Suprapubic skin (tissue), 4 donors: Measurements from ENCODE around the gene RPS10. TPM values are rescaled to one million over a fixed set of nuclear protein-coding genes. Genes with fewer than 3 reads are reported as not detected.

Experiments
- DNase-seq, 2 donors: peaks; one replicate each; pipeline ENCODE4 v3.0.0-alpha.2; 2019; ENCODE audit warnings: low spot score in 2 of 2
- H3K27ac ChIP-seq: fragments of 200-600 bp; sonication (generic); one replicate; pipeline ENCODE4 v1.5.1; 2019
- H3K27me3 ChIP-seq: fragments of 200-600 bp; sonication (generic); one replicate; pipeline ENCODE4 v1.5.1; 2019
- H3K36me3 ChIP-seq: fragments of 200-600 bp; sonication (generic); one replicate; pipeline ENCODE4 v1.5.1; 2019
- H3K4me1 ChIP-seq: fragments of 200-600 bp; sonication (generic); one replicate; pipeline ENCODE4 v1.5.1; 2019
- H3K4me3 ChIP-seq: fragments of 200-600 bp; sonication (generic); one replicate; pipeline ENCODE4 v1.5.1; 2019; ENCODE audit warnings: mild to moderate bottlenecking
- H3K9me3 ChIP-seq: fragments of 200-600 bp; sonication (generic); one replicate; pipeline ENCODE4 v1.5.1; 2019
- EP300 ChIP-seq: sonication (generic); formaldehyde crosslinking; IDR thresholded peaks from one replicate; pipeline ENCODE4 v1.6.1; 2017; ENCODE audit warnings: antibody characterized with exemption
- POLR2A ChIP-seq, 2 donors: fragments of 450-650 bp; IDR thresholded peaks; one replicate each; pipeline ENCODE4 v1.6.1; 2017; ENCODE audit warnings: antibody characterized with exemption in 2 of 2, mild to moderate bottlenecking in 2 of 2, moderate library complexity in 2 of 2
- POLR2AphosphoS5 ChIP-seq, 3 donors: sonication (generic); formaldehyde crosslinking; IDR thresholded peaks; one replicate each; pipeline ENCODE4 v1.6.1; 2017; ENCODE audit warnings: antibody characterized with exemption in 3 of 3
- WGBS: methylation state at CpG from one replicate; pipeline ENCODE4 v1.1.5; 2018; 5-methylcytosine and 5-hydroxymethylcytosine counted together
- total RNA-seq, 4 donors: library from RNA; depleted of rRNA; stranded (reverse); fragments of >200 nt; gene quantifications; one replicate each; pipeline ENCODE4 v1.1.0, GENCODE V29; 2016
- TF ChIP-seq, protein P1 (sequence below), 2 donors: fragments of 200-600 bp in 1 of 2; fragments of 450-650 bp in 1 of 2; sonication (generic) in 1 of 2; IDR thresholded peaks; one replicate each; pipeline ENCODE4 v1.5.1; 2016 to 2019; ENCODE audit warnings: antibody characterized with exemption in 2 of 2, mild to moderate bottlenecking in 1 of 2, moderate library complexity in 1 of 2

RPS10 gene
- total RNA-seq, 4 donors from 2014 or later, result 1,674 to 3,777 (median 3,332) TPM

GRCh38 chr6:34390531-34391472, 35.1 kb downstream of the RPS10 start:
- H3K36me3 ChIP-seq, result no peaks in the 10 kb centered on the region
- peak in 1 of 2 donors; percentile 66 for DNase-seq
- peaks cover 37% of the 10 kb centered on the region for H3K4me1 ChIP-seq
- H3K27ac ChIP-seq, result peak overlapping the region; percentile 89
- H3K4me3 ChIP-seq, result peak overlapping the region; percentile 73
- no peak for TF ChIP-seq EP300
- TF ChIP-seq, protein P1, sequence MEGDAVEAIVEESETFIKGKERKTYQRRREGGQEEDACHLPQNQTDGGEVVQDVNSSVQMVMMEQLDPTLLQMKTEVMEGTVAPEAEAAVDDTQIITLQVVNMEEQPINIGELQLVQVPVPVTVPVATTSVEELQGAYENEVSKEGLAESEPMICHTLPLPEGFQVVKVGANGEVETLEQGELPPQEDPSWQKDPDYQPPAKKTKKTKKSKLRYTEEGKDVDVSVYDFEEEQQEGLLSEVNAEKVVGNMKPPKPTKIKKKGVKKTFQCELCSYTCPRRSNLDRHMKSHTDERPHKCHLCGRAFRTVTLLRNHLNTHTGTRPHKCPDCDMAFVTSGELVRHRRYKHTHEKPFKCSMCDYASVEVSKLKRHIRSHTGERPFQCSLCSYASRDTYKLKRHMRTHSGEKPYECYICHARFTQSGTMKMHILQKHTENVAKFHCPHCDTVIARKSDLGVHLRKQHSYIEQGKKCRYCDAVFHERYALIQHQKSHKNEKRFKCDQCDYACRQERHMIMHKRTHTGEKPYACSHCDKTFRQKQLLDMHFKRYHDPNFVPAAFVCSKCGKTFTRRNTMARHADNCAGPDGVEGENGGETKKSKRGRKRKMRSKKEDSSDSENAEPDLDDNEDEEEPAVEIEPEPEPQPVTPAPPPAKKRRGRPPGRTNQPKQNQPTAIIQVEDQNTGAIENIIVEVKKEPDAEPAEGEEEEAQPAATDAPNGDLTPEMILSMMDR (IDR thresholded peaks at IDR 0.05), result no peak
- TF ChIP-seq POLR2A (IDR thresholded peaks at IDR 0.05), result no peak
- no peak for TF ChIP-seq POLR2AphosphoS5 (IDR thresholded peaks at IDR 0.05)
- no peaks in the 10 kb centered on the region for H3K27me3 ChIP-seq
- no peaks in the 10 kb centered on the region for H3K9me3 ChIP-seq
- 24% methylated on average over 14 of the region's 14 CpGs for WGBS

- Histone ChIP-seq H3K4me1 (peaks cover 41% of the 10 kb centered on the region), H3K9me3 (no peaks in the 10 kb centered on the region), H3K36me3 (no peaks in the 10 kb centered on the region), H3K27ac (no peak overlapping the region), H3K4me3 (no peak overlapping the region), H3K27me3 (no peaks in the 10 kb centered on the region)
- no peak for DNase-seq
- WGBS, result 72% methylated on average over 3 of the region's 3 CpGs
- TF ChIP-seq POLR2A (IDR thresholded peaks at IDR 0.05) (no peak), EP300 (no peak), POLR2AphosphoS5 (IDR thresholded peaks at IDR 0.05) (no peak)
- TF ChIP-seq, protein P1 (IDR thresholded peaks at IDR 0.05), result no peak
These were observed 36.8 kb downstream of the RPS10 start for GRCh38 chr6:34389034-34389433.

DNA sequence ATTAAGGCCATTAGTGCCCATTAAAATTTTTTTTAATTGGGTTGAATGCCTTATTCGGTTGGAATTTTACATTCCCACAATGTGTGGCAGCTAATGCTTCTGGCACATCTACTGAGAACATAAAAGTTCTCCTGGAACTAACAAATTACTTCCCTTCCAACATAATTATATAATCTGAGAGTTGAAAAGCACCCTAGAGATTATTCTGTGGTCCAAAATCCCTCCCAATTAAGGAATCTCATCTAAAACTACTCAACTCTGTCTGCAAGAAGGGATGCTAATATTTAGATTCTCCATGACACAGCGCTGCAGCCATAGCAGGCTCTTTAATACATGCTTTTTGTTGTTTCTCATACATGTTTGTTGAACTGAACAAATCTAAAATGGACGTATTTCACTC, 37.4 kb downstream of the RPS10 start:
- WGBS, result 53% methylated on average over 3 of the region's 3 CpGs
- no peaks in the 10 kb centered on the region for H3K9me3 ChIP-seq
- H3K4me1 ChIP-seq, result peaks cover 42% of the 10 kb centered on the region

GRCh38 chr6:34386316-34387137, 39.3 kb downstream of the RPS10 start:
- H3K36me3 ChIP-seq, result no peaks in the 10 kb centered on the region
- H3K9me3 ChIP-seq, result no peaks in the 10 kb centered on the region
- WGBS, result 86% methylated on average over 4 of the region's 4 CpGs
- no peaks in the 10 kb centered on the region for H3K27me3 ChIP-seq
- H3K4me1 ChIP-seq, result peaks cover 34% of the 10 kb centered on the region
- no peak overlapping the region for H3K4me3 ChIP-seq
- DNase-seq, result no peak
- H3K27ac ChIP-seq, result no peak overlapping the region
- TF ChIP-seq POLR2AphosphoS5 (IDR thresholded peaks at IDR 0.05) (no peak), POLR2A (IDR thresholded peaks at IDR 0.05) (no peak), EP300 (no peak)
- TF ChIP-seq, protein P1 (IDR thresholded peaks at IDR 0.05), result no peak

More for the DNA sequence above, 37.4 kb downstream of the RPS10 start:
- no peak overlapping the region for H3K27ac ChIP-seq
- no peaks in the 10 kb centered on the region for H3K36me3 ChIP-seq
- DNase-seq, result no peak
- H3K4me3 ChIP-seq, result no peak overlapping the region
- no peaks in the 10 kb centered on the region for H3K27me3 ChIP-seq
- TF ChIP-seq, protein P1 (IDR thresholded peaks at IDR 0.05), result no peak
- TF ChIP-seq POLR2A (IDR thresholded peaks at IDR 0.05) (no peak), POLR2AphosphoS5 (IDR thresholded peaks at IDR 0.05) (no peak), EP300 (no peak)
